ENCODE results near the gene KCNJ15.

- TF ChIP-seq, protein P1, sequence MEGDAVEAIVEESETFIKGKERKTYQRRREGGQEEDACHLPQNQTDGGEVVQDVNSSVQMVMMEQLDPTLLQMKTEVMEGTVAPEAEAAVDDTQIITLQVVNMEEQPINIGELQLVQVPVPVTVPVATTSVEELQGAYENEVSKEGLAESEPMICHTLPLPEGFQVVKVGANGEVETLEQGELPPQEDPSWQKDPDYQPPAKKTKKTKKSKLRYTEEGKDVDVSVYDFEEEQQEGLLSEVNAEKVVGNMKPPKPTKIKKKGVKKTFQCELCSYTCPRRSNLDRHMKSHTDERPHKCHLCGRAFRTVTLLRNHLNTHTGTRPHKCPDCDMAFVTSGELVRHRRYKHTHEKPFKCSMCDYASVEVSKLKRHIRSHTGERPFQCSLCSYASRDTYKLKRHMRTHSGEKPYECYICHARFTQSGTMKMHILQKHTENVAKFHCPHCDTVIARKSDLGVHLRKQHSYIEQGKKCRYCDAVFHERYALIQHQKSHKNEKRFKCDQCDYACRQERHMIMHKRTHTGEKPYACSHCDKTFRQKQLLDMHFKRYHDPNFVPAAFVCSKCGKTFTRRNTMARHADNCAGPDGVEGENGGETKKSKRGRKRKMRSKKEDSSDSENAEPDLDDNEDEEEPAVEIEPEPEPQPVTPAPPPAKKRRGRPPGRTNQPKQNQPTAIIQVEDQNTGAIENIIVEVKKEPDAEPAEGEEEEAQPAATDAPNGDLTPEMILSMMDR (conservative IDR thresholded peaks at IDR 0.05; ENCODE audit: low read depth in 2 of 2): no peak
- TF ChIP-seq EZH2 (IDR thresholded peaks at IDR 0.05; ENCODE audit: low read depth, unreplicated experiment) (no peak), POLR2AphosphoS5 (IDR thresholded peaks at IDR 0.05; ENCODE audit: low read depth) (no peak), STAT1 (IDR thresholded peaks at IDR 0.05; ENCODE audit: unreplicated experiment) (no peak), JUNB (IDR thresholded peaks at IDR 0.05; ENCODE audit: unreplicated experiment) (no peak)
Measured at GRCh38 chr21:38261851-38262250, 5.1 kb downstream of the KCNJ15 start.

All from GM23338 (cell line).